Upper lobe of left lung (tissue), 6 donors: Measurements from ENCODE around the gene SNX14. TPM values are rescaled to one million over a fixed set of nuclear protein-coding genes. Genes with fewer than 3 reads are reported as not detected.

ENCODE experiments used
- ATAC-seq, 2 donors: fragments of 200-7000 bp; cut with Tn5 transposase; one replicate each; pipeline ENCODE4 v1.9.1; 2022; ENCODE audit warnings: mild to moderate bottlenecking in 2 of 2, moderate library complexity in 2 of 2; ENCODE audit not compliant: low FRiP score in 2 of 2
- DNase-seq, 2 donors: peaks; one replicate each; pipeline ENCODE4 v3.0.0-alpha.2; 2019 to 2020
- H3K27ac ChIP-seq, 4 donors: fragments of 200-600 bp; sonication (generic); one replicate each; pipeline ENCODE4 v1.5.1; 2016 to 2019
- H3K27me3 ChIP-seq, 4 donors: fragments of 200-600 bp; sonication (generic); one replicate each; pipeline ENCODE4 v1.5.1; 2017 to 2019
- H3K36me3 ChIP-seq, 4 donors: fragments of 200-600 bp; sonication (generic); one replicate each; pipeline ENCODE4 v1.5.1; 2016 to 2019
- H3K4me1 ChIP-seq, 4 donors: fragments of 200-600 bp; sonication (generic); one replicate each; pipeline ENCODE4 v1.5.1; 2018 to 2019
- H3K4me3 ChIP-seq, 4 donors: fragments of 200-600 bp; sonication (generic); one replicate each; pipeline ENCODE4 v1.5.1; 2017 to 2019; ENCODE audit warnings: mild to moderate bottlenecking in 2 of 4, moderate library complexity in 1 of 4
- H3K9me3 ChIP-seq, 4 donors: fragments of 200-600 bp; sonication (generic); one replicate each; pipeline ENCODE4 v1.5.1; 2018 to 2019
- EP300 ChIP-seq, 4 donors: sonication (generic); formaldehyde crosslinking; IDR thresholded peaks; one replicate each; pipeline ENCODE4 v1.5.1; 2017; ENCODE audit warnings: antibody characterized with exemption in 4 of 4, control low read depth in 2 of 4
- POLR2A ChIP-seq, 4 donors: fragments of 450-650 bp; IDR thresholded peaks; one replicate each; pipeline ENCODE4 v1.5.1; 2016 to 2017; ENCODE audit warnings: antibody characterized with exemption in 4 of 4, mild to moderate bottlenecking in 2 of 4
- POLR2AphosphoS5 ChIP-seq, 2 donors: sonication (generic); formaldehyde crosslinking; IDR thresholded peaks; one replicate each; pipeline ENCODE4 v1.5.1; 2017; ENCODE audit warnings: antibody characterized with exemption in 2 of 2
- WGBS, 2 donors: methylation state at CpG; one replicate each; pipeline ENCODE4 v1.1.5; 2017 to 2018; 5-methylcytosine and 5-hydroxymethylcytosine counted together
- total RNA-seq, 6 donors: library from RNA; depleted of rRNA in 4 of 6; stranded (reverse); fragments of >200 nt in 4 of 6; gene quantifications; one replicate each; pipeline versions ENCODE4 v1.1.0 to v1.2.1, GENCODE V29; 2016 to 2021
- TF ChIP-seq, protein P1 (sequence below), 6 experiments: fragments of 450-650 bp in 4 of 6; fragments of 200-600 bp in 2 of 6; sonication (generic) in 2 of 6; IDR thresholded peaks; one replicate each; pipeline ENCODE4 v1.5.1; 2016 to 2019; ENCODE audit warnings: antibody characterized with exemption in 6 of 6
- donor health status: DM: no; HTN: no; CAD: no; lungs with moderate emphysema.
- donor health status: DM: no; HTN: yes; CAD: no; lungs with severe emphysema.

Gene SNX14
- total RNA-seq, 6 donors from 2014 or later: 43.7 to 170 (median 88.6) TPM

DNA sequence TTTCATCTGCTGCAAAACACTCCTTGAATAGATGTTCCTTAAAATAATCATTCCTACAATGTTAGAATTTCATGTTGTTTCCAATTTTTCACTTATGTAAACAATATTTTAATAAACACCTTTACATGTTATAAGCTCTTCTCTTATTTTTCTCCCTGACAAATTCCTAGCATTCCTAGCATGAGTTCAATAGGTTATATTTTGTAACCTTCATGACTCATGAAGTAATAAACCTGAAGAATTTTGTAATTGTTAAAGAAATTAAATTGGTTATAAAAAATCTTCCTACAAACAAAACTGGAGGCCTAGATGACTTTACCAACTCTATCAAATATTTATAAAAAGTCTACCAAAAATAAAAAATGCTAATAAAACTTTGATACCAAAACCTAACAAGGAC, 77.5 kb downstream of the SNX14 start:
- TF ChIP-seq POLR2A (IDR thresholded peaks at IDR 0.05): no peak
- TF ChIP-seq, protein P1, sequence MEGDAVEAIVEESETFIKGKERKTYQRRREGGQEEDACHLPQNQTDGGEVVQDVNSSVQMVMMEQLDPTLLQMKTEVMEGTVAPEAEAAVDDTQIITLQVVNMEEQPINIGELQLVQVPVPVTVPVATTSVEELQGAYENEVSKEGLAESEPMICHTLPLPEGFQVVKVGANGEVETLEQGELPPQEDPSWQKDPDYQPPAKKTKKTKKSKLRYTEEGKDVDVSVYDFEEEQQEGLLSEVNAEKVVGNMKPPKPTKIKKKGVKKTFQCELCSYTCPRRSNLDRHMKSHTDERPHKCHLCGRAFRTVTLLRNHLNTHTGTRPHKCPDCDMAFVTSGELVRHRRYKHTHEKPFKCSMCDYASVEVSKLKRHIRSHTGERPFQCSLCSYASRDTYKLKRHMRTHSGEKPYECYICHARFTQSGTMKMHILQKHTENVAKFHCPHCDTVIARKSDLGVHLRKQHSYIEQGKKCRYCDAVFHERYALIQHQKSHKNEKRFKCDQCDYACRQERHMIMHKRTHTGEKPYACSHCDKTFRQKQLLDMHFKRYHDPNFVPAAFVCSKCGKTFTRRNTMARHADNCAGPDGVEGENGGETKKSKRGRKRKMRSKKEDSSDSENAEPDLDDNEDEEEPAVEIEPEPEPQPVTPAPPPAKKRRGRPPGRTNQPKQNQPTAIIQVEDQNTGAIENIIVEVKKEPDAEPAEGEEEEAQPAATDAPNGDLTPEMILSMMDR (IDR thresholded peaks at IDR 0.05): no peak
- TF ChIP-seq POLR2AphosphoS5 (IDR thresholded peaks at IDR 0.05): no peak
- TF ChIP-seq EP300 (IDR thresholded peaks at IDR 0.05): no peak
- Histone ChIP-seq H3K4me3 (no peak overlapping the region), H3K4me1 (no peaks in the 10 kb centered on the region), H3K9me3 (no peaks in the 10 kb centered on the region), H3K27ac (no peak overlapping the region), H3K27me3 (no peaks in the 10 kb centered on the region), H3K36me3 (peaks cover 7 to 68% (median 27%) of the 10 kb centered on the region in 4 donors)
- DNase-seq (no peak), ATAC-seq (no peak)

DNA sequence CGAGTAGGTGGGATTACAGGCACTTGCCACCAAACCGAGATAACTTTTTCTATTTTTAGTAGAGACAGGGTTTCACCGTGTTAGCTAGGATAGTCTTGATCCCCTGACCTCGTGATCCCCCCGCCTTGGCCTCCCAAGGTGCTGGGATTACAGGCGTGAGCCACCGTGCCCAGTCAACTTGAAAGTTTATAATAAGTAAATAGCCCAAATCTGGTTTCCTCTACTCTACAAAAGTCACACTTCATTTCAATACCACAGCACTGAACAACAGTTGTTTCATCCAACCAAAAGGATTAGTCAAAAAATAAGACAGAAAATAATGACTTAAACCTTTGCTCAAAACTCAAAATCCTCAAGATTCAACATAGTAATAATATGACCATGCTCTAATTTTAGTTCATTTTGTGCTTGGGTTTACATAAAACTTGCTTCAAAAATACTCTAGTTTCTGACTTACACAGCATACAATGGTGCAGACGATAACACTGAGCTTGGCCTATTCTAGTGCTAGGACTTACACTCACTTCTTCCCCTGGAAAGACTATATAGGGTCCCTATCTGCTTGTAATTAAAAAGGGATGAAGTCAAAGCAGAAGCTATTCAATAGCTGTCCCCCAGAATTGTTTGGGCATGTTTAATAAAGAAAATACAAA, 87.1 kb downstream of the SNX14 start:
- TF ChIP-seq, protein P1 (IDR thresholded peaks at IDR 0.05): no peak
- TF ChIP-seq POLR2AphosphoS5 (IDR thresholded peaks at IDR 0.05) (no peak), POLR2A (IDR thresholded peaks at IDR 0.05) (no peak), EP300 (IDR thresholded peaks at IDR 0.05) (no peak)
- 85 to 86% methylated on average over 8 of the region's 8 CpGs for WGBS, 2 donors
- no peaks in the 10 kb centered on the region for H3K4me1 ChIP-seq
- ATAC-seq (no peak), DNase-seq (no peak)
- no peak overlapping the region for H3K4me3 ChIP-seq
- no peaks in the 10 kb centered on the region for H3K9me3 ChIP-seq
- H3K36me3 ChIP-seq: peaks cover under 1 to 67% (median 16%) of the 10 kb centered on the region in 4 donors
- H3K27ac ChIP-seq: no peak overlapping the region
- H3K27me3 ChIP-seq: no peaks in the 10 kb centered on the region

DNA sequence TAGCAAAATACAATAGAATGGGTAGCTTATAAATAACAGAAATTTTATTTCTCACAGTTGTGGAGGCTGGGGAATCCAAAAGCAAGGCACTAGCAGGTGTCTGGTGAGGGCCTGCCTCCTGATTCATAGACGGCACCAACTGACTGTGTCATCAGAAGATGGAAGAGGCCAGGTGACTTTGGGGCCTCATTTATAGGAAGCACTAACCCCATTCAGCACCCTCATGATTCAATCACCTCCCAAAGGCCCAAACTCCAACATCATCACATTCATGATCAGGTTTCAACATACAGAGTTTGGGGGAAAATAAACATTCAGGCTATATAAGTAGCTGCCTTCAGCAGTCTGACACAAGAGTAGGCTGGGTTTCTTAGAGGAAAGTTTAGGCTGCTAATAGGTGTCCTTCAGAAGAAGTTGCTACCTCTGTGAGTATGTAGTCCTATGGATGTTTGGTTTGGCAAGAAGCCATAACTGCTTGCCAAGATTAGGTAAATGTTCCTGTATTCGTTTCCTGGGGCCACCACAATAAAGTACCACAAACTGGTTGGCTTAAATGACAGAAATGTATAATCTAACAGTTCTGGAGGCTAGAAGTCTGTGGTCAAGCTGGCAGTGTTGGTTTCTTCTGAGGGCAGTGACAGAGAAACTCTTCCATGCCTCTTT, 94.9 kb downstream of the SNX14 start:
- H3K4me1 ChIP-seq: peaks cover 0 to 13% (median 5%) of the 10 kb centered on the region in 4 donors
- H3K27me3 ChIP-seq: no peaks in the 10 kb centered on the region
- ATAC-seq (peak; percentile 26 to 59), DNase-seq (peak in 1 of 2 donors; percentile 26)
- H3K36me3 ChIP-seq: peaks cover 0 to 21% (median 2%) of the 10 kb centered on the region in 4 donors
- H3K4me3 ChIP-seq: no peak overlapping the region
- TF ChIP-seq POLR2AphosphoS5 (IDR thresholded peaks at IDR 0.05): no peak
- TF ChIP-seq, protein P1 (IDR thresholded peaks at IDR 0.05): no peak
- no peak for TF ChIP-seq EP300 (IDR thresholded peaks at IDR 0.05)
- no peak for TF ChIP-seq POLR2A (IDR thresholded peaks at IDR 0.05)
- H3K9me3 ChIP-seq: no peaks in the 10 kb centered on the region
- no peak overlapping the region for H3K27ac ChIP-seq
- WGBS, 2 donors: 53 to 66% methylated on average over 2 of the region's 2 CpGs

DNA sequence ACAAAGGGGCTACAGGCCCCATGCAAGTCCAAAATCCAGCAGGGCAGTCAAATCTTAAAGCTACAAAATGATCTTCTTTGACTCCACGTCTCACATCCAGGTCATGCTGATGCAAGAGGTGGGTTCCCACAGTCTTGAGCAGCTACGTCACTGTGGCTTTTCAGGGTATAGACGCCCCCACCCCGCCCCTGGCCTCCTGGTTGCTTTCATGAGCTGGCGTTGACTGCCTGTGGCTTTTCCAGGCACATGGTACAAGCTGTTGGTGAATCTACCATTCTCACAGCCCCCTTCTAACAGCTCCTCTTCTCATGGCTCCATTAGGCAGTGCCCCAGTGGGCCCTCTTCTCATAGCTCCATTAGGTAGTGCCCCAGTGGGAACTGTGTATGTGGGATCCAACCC, 96.8 kb downstream of the SNX14 start:
- DNase-seq: no peak

More for the DNA sequence above, 96.8 kb downstream of the SNX14 start:
- Histone ChIP-seq H3K27ac (no peak overlapping the region), H3K4me1 (peaks cover 0 to 13% (median 5%) of the 10 kb centered on the region in 4 donors), H3K27me3 (no peaks in the 10 kb centered on the region), H3K36me3 (peaks cover 0 to 2% (median 0%) of the 10 kb centered on the region in 4 donors), H3K4me3 (no peak overlapping the region), H3K9me3 (no peaks in the 10 kb centered on the region)
- WGBS, 2 donors: 91 to 93% methylated on average over 5 of the region's 5 CpGs
- ATAC-seq: no peak
- TF ChIP-seq, protein P1 (IDR thresholded peaks at IDR 0.05): no peak
- TF ChIP-seq EP300 (IDR thresholded peaks at IDR 0.05) (no peak), POLR2A (IDR thresholded peaks at IDR 0.05) (no peak), POLR2AphosphoS5 (IDR thresholded peaks at IDR 0.05) (no peak)
